Measurements from ENCODE around the gene DACH1.

Gene DACH1

DNA sequence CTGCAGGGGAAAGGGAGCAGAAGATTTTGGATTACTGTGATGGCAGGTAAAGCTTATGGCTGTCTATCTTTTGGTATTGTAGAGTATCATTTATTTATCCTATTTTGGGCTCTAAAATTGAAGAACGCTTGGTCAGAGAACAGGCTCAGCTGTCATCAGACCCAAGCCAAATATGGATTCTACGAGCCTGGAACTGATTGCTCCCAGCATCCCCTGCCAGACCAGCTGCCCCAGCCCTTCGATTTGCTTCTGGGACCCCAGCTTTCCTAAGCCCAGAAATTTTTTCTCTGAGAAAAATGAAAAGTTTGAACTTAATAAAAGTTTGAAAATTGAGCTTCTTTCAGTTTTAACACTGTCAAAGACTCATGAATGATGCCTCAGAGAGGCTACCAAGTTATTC, 472.8 kb downstream of the DACH1 start:
- DNase-seq (ENCODE audit: low read depth in 2 of 2), result no peak

Data from stimulated activated CD8-positive, alpha-beta memory T cell treated with anti-CD3 and anti-CD28 coated beads, Interleukin-7, amount 100 ng/mL, for 4 hours (primary cell).